ENCODE data around the gene SPTBN4. TPM values are rescaled to one million over a fixed set of nuclear protein-coding genes. Genes with fewer than 3 reads are reported as not detected.

SPTBN4 gene
- total and polyA plus RNA-seq, 2 donors (not counting 1 experiment from before 2014, with no cell fraction given): 1.3 to 6.6 TPM

- Histone ChIP-seq H3K79me2 (ENCODE audit: control insufficient read depth, insufficient read depth, low read length) (no peaks in the 10 kb centered on the region), H3K4me3 (replicated peaks in 1 of 4; ENCODE audit: control extremely low read depth in 1 of 4, insufficient read depth in 1 of 4, low read depth in 3 of 4, low read length in 4 of 4) (no peak overlapping the region), H3K4me2 (ENCODE audit: extremely low read depth, insufficient read depth, low read length) (no peak overlapping the region), H2AFZ (ENCODE audit: low read length) (no peak overlapping the region), H3K9ac (ENCODE audit: insufficient read depth, low read length) (no peak overlapping the region), H3K36me3 (ENCODE audit: control insufficient read depth, insufficient read depth, low read length) (peaks cover 4% of the 10 kb centered on the region), H3K9me3 (ENCODE audit: control insufficient read depth, insufficient read depth, low read depth, low read length) (no peaks in the 10 kb centered on the region), H3K27me3 (ENCODE audit: control insufficient read depth, insufficient read depth, low read length) (no peaks in the 10 kb centered on the region), H4K20me1 (ENCODE audit: control insufficient read depth, extremely low read depth, insufficient read depth, low read length) (no peaks in the 10 kb centered on the region), H3K27ac (ENCODE audit: insufficient read depth, low read length) (no peak overlapping the region), H3K4me1 (ENCODE audit: control insufficient read depth, extremely low read depth, insufficient read depth, low read length) (no peaks in the 10 kb centered on the region)
- DNase-seq (ENCODE audit: low read depth in 2 of 2): no peak
- TF ChIP-seq, protein P1, sequence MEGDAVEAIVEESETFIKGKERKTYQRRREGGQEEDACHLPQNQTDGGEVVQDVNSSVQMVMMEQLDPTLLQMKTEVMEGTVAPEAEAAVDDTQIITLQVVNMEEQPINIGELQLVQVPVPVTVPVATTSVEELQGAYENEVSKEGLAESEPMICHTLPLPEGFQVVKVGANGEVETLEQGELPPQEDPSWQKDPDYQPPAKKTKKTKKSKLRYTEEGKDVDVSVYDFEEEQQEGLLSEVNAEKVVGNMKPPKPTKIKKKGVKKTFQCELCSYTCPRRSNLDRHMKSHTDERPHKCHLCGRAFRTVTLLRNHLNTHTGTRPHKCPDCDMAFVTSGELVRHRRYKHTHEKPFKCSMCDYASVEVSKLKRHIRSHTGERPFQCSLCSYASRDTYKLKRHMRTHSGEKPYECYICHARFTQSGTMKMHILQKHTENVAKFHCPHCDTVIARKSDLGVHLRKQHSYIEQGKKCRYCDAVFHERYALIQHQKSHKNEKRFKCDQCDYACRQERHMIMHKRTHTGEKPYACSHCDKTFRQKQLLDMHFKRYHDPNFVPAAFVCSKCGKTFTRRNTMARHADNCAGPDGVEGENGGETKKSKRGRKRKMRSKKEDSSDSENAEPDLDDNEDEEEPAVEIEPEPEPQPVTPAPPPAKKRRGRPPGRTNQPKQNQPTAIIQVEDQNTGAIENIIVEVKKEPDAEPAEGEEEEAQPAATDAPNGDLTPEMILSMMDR (conservative IDR thresholded peaks at IDR 0.05 in 1 of 2, IDR thresholded peaks at IDR 0.05 in 1 of 2; ENCODE audit: low read depth in 1 of 2, low read length in 2 of 2): no peak
- no peak for TF ChIP-seq EZH2 (IDR thresholded peaks at IDR 0.05; ENCODE audit: low read length, missing control alignments)
These were observed 8.7 kb upstream of the SPTBN4 start for GRCh38 chr19:40457953-40458596.

DNA sequence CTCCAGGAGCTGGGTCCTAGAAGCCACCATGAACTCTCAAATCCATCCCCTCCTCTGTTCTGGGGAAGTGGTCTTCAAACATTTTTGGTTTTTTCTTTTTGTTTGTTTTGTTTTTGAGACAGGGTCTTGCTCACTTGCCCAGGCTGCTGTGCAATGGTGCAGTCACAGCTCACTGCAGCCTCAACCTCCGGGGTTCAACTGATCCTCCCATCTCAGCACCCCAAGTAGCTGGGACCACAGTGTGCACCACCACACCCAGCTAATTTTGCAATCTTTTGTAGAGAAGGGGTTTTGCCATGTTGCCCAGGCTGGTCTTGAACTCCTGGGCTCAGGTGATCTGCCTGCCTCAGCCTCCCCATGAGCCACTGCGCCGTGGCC is 8.2 kb upstream of the SPTBN4 start:
- H3K27ac ChIP-seq (ENCODE audit: insufficient read depth, low read length): no peak overlapping the region
- no peaks in the 10 kb centered on the region for H3K4me1 ChIP-seq (ENCODE audit: control insufficient read depth, extremely low read depth, insufficient read depth, low read length)
- no peaks in the 10 kb centered on the region for H3K79me2 ChIP-seq (ENCODE audit: control insufficient read depth, insufficient read depth, low read length)
- no peak overlapping the region for H2AFZ ChIP-seq (ENCODE audit: low read length)
- no peak for DNase-seq (ENCODE audit: low read depth in 2 of 2)
- H4K20me1 ChIP-seq (ENCODE audit: control insufficient read depth, extremely low read depth, insufficient read depth, low read length): no peaks in the 10 kb centered on the region
- H3K9ac ChIP-seq (ENCODE audit: insufficient read depth, low read length): no peak overlapping the region
- no peak overlapping the region for H3K4me2 ChIP-seq (ENCODE audit: extremely low read depth, insufficient read depth, low read length)
- no peaks in the 10 kb centered on the region for H3K27me3 ChIP-seq (ENCODE audit: control insufficient read depth, insufficient read depth, low read length)
- H3K9me3 ChIP-seq (ENCODE audit: control insufficient read depth, insufficient read depth, low read depth, low read length): no peaks in the 10 kb centered on the region
- peaks cover 4% of the 10 kb centered on the region for H3K36me3 ChIP-seq (ENCODE audit: control insufficient read depth, insufficient read depth, low read length)
- H3K4me3 ChIP-seq (replicated peaks in 1 of 4; ENCODE audit: control extremely low read depth in 1 of 4, insufficient read depth in 1 of 4, low read depth in 3 of 4, low read length in 4 of 4): no peak overlapping the region
- no peak for TF ChIP-seq EZH2 (IDR thresholded peaks at IDR 0.05; ENCODE audit: low read length, missing control alignments)
- TF ChIP-seq, protein P1 (conservative IDR thresholded peaks at IDR 0.05 in 1 of 2, IDR thresholded peaks at IDR 0.05 in 1 of 2; ENCODE audit: low read depth in 1 of 2, low read length in 2 of 2): no peak

DNA sequence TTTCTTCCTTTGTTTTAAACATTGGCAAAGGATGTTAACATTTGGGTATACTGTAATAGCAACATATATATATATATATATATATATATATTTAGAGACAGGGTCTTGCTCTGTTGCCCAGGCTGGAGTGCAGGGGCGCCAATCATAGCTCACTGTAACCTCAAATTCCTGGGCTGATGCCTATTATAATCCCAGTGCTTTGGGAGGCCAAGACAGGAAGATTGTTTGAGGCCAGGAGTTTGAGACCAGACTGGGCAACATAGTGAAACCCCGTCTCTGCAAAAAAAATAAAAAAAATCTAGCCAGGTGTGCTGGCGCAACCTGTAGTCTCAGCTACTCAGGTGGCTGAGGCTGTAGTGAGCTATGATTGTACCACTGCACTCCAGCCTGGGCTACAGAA is 6.6 kb upstream of the SPTBN4 start:
- Histone ChIP-seq H3K36me3 (ENCODE audit: control insufficient read depth, insufficient read depth, low read length) (peaks cover 4% of the 10 kb centered on the region), H2AFZ (ENCODE audit: low read length) (no peak overlapping the region), H3K79me2 (ENCODE audit: control insufficient read depth, insufficient read depth, low read length) (no peaks in the 10 kb centered on the region), H3K4me1 (ENCODE audit: control insufficient read depth, extremely low read depth, insufficient read depth, low read length) (peaks cover 3% of the 10 kb centered on the region), H3K9me3 (ENCODE audit: control insufficient read depth, insufficient read depth, low read depth, low read length) (no peaks in the 10 kb centered on the region), H4K20me1 (ENCODE audit: control insufficient read depth, extremely low read depth, insufficient read depth, low read length) (no peaks in the 10 kb centered on the region), H3K27ac (ENCODE audit: insufficient read depth, low read length) (no peak overlapping the region), H3K27me3 (ENCODE audit: control insufficient read depth, insufficient read depth, low read length) (no peaks in the 10 kb centered on the region), H3K4me2 (ENCODE audit: extremely low read depth, insufficient read depth, low read length) (no peak overlapping the region), H3K9ac (ENCODE audit: insufficient read depth, low read length) (no peak overlapping the region), H3K4me3 (replicated peaks in 1 of 4; ENCODE audit: control extremely low read depth in 1 of 4, insufficient read depth in 1 of 4, low read depth in 3 of 4, low read length in 4 of 4) (no peak overlapping the region)
- no peak for DNase-seq (ENCODE audit: low read depth in 2 of 2)
- TF ChIP-seq EZH2 (IDR thresholded peaks at IDR 0.05; ENCODE audit: low read length, missing control alignments): no peak
- TF ChIP-seq, protein P1 (conservative IDR thresholded peaks at IDR 0.05 in 1 of 2, IDR thresholded peaks at IDR 0.05 in 1 of 2; ENCODE audit: low read depth in 1 of 2, low read length in 2 of 2): no peak

Measured in fibroblast of lung (primary cell).